Measurements from ENCODE around the gene HNF1B. TPM values are rescaled to one million over a fixed set of nuclear protein-coding genes. Genes with fewer than 3 reads are reported as not detected.

The HNF1B gene
- total RNA-seq, 4 donors from 2014 or later = not detected

- no peaks in the 10 kb centered on the region for H3K9me3 ChIP-seq
- no peak overlapping the region for H3K27ac ChIP-seq
- H3K4me3 ChIP-seq = peak overlapping the region; percentile 22 to 44 (median 41)
- H3K36me3 ChIP-seq = no peaks in the 10 kb centered on the region
- peaks cover 87 to 98% (median 94%) of the 10 kb centered on the region in 3 donors for H3K27me3 ChIP-seq
- in situ Hi-C loops (cut with MboI; ENCODE audit: low sequenced_read_pairs in 4 of 4) (loop anchor here in 1 of 4 donors (25.0 kb wide), 1 partner anchor 94 kb away; no protein-coding TSS in a partner anchor), intact Hi-C loops (cut with DNase I; ENCODE audit: low total_unique reads) (no loop called here)
- TF ChIP-seq CTCF (IDR thresholded peaks at IDR 0.05 in 4 of 5, conservative IDR thresholded peaks at IDR 0.05 in 1 of 5) (no peak), POLR2A (IDR thresholded peaks at IDR 0.05) (no peak)
- peaks cover 15 to 22% of the 10 kb centered on the region in 2 donors for H3K4me1 ChIP-seq
- ATAC-seq (no peak), DNase-seq (no peak)
Measured at GRCh38 chr17:37742762-37743611, 1.9 kb downstream of the HNF1B start.

GRCh38 chr17:37742116-37742761 lies 2.6 kb downstream of the HNF1B start:
- in situ Hi-C loops (cut with MboI; ENCODE audit: low sequenced_read_pairs in 4 of 4) (loop anchor here in 1 of 4 donors (25.0 kb wide), 1 partner anchor 95 kb away; no protein-coding TSS in a partner anchor), intact Hi-C loops (cut with DNase I; ENCODE audit: low total_unique reads) (no loop called here)
- DNase-seq (no peak), ATAC-seq (no peak)
- H3K4me3 ChIP-seq = peak overlapping the region; percentile 30 to 44 (median 41)
- peaks cover 15 to 22% of the 10 kb centered on the region in 2 donors for H3K4me1 ChIP-seq
- peaks cover 95 to 98% (median 97%) of the 10 kb centered on the region in 3 donors for H3K27me3 ChIP-seq
- no peaks in the 10 kb centered on the region for H3K36me3 ChIP-seq
- H3K9me3 ChIP-seq = no peaks in the 10 kb centered on the region
- TF ChIP-seq CTCF (IDR thresholded peaks at IDR 0.05 in 4 of 5, conservative IDR thresholded peaks at IDR 0.05 in 1 of 5) = no peak
- TF ChIP-seq POLR2A (IDR thresholded peaks at IDR 0.05) = no peak
- no peak overlapping the region for H3K27ac ChIP-seq

GRCh38 chr17:37741341-37742115 lies 3.3 kb downstream of the HNF1B start:
- H3K27me3 ChIP-seq = peaks cover 97 to 98% (median 97%) of the 10 kb centered on the region in 3 donors
- no peak for TF ChIP-seq POLR2A (IDR thresholded peaks at IDR 0.05)
- H3K4me3 ChIP-seq = peak overlapping the region in 3 of 4 donors; percentile 40 to 44 (median 42)
- in situ Hi-C loops (cut with MboI; ENCODE audit: low sequenced_read_pairs in 4 of 4) (loop anchor here in 1 of 4 donors (25.0 kb wide), 1 partner anchor 96 kb away; no protein-coding TSS in a partner anchor), intact Hi-C loops (cut with DNase I; ENCODE audit: low total_unique reads) (no loop called here)
- H3K36me3 ChIP-seq = no peaks in the 10 kb centered on the region
- H3K4me1 ChIP-seq = peaks cover 15 to 22% of the 10 kb centered on the region in 2 donors
- no peaks in the 10 kb centered on the region for H3K9me3 ChIP-seq
- DNase-seq = no peak
- no peak for ATAC-seq
- no peak overlapping the region for H3K27ac ChIP-seq

GRCh38 chr17:37740915-37741314 lies 3.9 kb downstream of the HNF1B start:
- DNase-seq = no peak
- Histone ChIP-seq H3K4me3 (no peak overlapping the region), H3K27ac (no peak overlapping the region), H3K9me3 (no peaks in the 10 kb centered on the region), H3K36me3 (no peaks in the 10 kb centered on the region), H3K27me3 (peaks cover 92 to 98% (median 94%) of the 10 kb centered on the region in 3 donors), H3K4me1 (peaks cover 15 to 22% of the 10 kb centered on the region in 2 donors)
- ATAC-seq = no peak
- in situ Hi-C loops (cut with MboI; ENCODE audit: low sequenced_read_pairs in 4 of 4) = loop anchor here in 1 of 4 donors (25.0 kb wide), 1 partner anchor 96 kb away; no protein-coding TSS in a partner anchor
- intact Hi-C loops (cut with DNase I; ENCODE audit: low total_unique reads) = no loop called here
- no peak for TF ChIP-seq CTCF (IDR thresholded peaks at IDR 0.05 in 4 of 5, conservative IDR thresholded peaks at IDR 0.05 in 1 of 5)
- no peak for TF ChIP-seq POLR2A (IDR thresholded peaks at IDR 0.05)

Data from gastrocnemius medialis (tissue), 4 donors.